ENCODE results near the gene ODAD2. TPM values are rescaled to one million over a fixed set of nuclear protein-coding genes. Genes with fewer than 3 reads are reported as not detected.
A peak's percentile ranks its signal among the peaks of the same experiment; 100 is the strongest.

ODAD2 gene
- total RNA-seq, 2 donors from 2014 or later: 0.10 TPM; not detected in 1

DNA sequence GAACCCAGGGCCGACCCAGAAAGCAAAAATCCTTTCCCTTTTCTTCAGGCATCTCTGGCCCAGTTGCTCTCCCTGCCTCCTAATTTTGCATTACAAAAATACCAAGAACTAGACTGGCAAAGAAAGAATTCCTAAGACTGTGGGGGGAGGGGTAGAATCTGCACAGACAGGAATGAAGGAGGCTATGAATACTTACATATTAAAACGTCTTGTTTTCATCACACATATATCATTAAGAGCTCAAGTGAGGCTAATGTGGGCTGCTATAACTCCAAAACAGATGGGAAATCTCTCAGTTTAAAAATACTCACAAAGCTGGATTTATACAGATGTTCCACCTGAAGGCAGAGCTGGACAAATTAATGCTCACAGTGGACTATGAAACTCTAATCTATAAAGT, 224.0 kb downstream of the ODAD2 start:
- Mint-ChIP-seq H3K9me3 (no peaks in the 10 kb centered on the region), H3K27me3 (ENCODE audit: low read depth) (peaks cover 66% of the 10 kb centered on the region), H3K4me3 (no peak overlapping the region), H3K27ac (no peak overlapping the region), H3K36me3 (ENCODE audit: insufficient read depth in 2 of 2) (no peaks in the 10 kb centered on the region), H3K4me1 (ENCODE audit: low read depth) (peaks cover 9% of the 10 kb centered on the region)
- ATAC-seq (replicated peaks in 1 of 2) (no peak), DNase-seq (no peak)

- Mint-ChIP-seq H3K4me1 (ENCODE audit: low read depth) (peaks cover 9% of the 10 kb centered on the region), H3K27ac (no peak overlapping the region), H3K36me3 (ENCODE audit: insufficient read depth in 2 of 2) (no peaks in the 10 kb centered on the region), H3K4me3 (no peak overlapping the region), H3K9me3 (peaks cover 0 to 2% of the 10 kb centered on the region in 2 donors), H3K27me3 (ENCODE audit: low read depth) (peaks cover 73% of the 10 kb centered on the region)
- DNase-seq (peak; percentile 40 to 60), ATAC-seq (replicated peaks in 1 of 2) (peak; percentile 90 to 96)
Observed at GRCh38 chr10:27771231-27771630, 227.6 kb downstream of the ODAD2 start.

- no peak for DNase-seq
- ATAC-seq (replicated peaks in 1 of 2): no peak
- no peak overlapping the region for H3K4me3 Mint-ChIP-seq
- H3K9me3 Mint-ChIP-seq: peaks cover 0 to 2% of the 10 kb centered on the region in 2 donors
- H3K36me3 Mint-ChIP-seq (ENCODE audit: insufficient read depth in 2 of 2): no peaks in the 10 kb centered on the region
- no peak overlapping the region for H3K27ac Mint-ChIP-seq
- peaks cover 9% of the 10 kb centered on the region for H3K4me1 Mint-ChIP-seq (ENCODE audit: low read depth)
- H3K27me3 Mint-ChIP-seq (ENCODE audit: low read depth): peaks cover 66% of the 10 kb centered on the region
Observed at GRCh38 chr10:27770181-27770580, 228.7 kb downstream of the ODAD2 start.
